GM21447 (cell line): ENCODE data around the gene RNU6-1.

ENCODE experiments used
- ATAC-seq: cut with Tn5 transposase; IDR thresholded peaks from one replicate; pipeline ENCODE4 v1.9.1; 2021; ENCODE audit not compliant: unreplicated experiment

The RNU6-1 gene

DNA sequence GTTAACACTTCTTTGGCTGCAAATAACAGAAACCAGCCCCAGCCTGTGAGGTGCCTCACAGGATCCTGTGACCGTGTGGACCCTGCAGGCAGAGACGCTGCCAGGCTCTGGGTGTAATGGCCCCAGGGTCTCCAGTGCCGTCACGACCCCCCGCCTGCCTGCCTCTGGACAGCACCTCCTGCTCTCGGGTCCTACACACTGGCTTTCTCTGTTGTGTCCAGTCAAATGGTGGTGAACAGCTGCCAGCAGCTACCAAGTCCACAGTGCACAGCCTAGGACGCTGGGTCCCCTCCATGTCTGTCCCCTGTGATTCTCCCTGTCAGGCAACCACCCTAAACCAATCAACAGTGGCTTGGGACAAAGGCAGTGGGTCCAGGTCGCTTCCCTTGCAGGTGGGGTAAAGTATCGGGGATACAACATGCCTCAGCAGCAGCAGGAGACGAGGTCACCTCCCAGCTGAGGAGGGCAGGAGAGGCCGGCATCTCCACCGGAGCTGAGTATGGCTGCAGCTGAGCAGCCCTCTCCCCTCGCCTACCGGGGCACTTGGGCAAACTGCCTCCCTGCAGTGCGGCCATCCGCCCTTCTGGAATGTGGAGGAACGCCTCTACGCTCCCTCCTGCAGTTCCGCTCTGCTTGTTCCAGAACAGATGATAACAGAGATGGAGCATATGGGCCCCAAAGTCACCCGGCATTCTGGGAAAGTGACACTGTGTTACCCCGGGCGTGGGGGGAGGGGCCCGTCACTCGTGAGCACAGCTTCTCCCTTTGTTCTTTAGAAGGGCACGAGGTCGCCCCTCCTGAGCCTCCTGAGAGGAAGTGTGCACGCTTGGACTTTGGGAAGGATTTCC lies 35.6 kb downstream of the RNU6-1 start:
- no peak for ATAC-seq

DNA sequence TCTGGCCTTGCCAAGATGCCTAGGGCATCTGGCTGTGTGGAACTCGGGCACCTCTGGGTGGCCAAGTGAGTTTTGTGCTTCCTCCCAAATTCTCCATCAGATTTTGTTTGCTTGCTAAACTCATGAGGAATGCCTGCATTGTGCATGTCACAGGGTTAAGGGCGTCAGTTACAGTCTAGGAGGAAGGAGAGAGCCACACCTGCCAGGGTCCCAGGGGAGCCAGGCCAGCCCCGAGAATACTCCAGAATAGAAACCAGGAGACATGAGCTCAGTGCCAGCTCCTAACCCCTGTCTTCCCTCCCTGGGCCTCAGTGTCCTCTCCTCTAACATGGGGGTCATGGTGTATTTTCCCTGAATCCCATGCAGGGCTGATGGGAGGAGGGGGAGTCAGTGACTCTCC lies 36.5 kb downstream of the RNU6-1 start:
- ATAC-seq = no peak

DNA sequence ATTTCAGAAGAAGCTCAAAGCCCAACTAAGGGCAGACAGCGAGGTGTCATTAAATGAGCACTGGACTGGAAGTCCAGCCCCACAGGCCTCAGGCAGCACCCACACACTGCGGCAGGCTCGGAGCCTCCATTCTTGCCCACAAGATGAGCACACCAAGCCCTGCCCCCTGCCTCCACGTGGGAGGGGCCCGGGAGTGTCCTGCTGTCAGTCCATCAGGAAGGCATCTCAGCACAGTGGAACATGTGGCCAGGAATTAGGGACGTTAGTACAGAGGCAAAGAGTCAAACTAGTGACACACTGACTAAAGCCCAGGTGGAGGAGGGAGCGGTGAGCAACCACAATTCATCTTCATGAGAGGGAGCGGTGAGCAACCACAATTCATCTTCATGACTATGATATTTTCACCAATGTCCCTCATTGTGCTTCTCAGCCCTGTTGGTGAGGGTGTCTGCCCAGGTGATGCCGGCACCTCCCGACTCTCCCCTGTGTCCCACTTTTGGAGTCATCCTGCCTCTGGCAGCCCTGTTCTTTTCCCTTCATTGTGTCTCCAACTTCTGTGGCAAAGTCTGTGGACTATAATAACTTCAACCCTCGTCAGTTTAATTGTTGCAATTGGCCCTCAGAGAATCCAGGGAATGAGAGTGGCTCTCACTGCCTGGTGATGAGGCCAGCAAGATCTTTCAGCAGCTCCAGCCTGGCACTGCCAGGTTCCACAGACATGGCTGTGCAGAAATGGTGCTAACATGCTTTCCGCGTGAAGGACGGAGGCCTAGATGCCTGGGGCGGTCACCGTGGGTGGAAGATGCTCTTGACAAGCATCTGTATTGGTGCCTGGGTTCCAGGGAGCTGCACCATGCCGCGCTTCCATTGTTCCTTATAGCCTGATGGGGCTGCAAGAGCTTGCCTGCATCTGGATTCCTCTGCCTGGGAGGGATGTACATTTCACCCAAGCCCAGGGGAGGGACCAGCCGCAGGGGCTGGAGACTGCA lies 37.6 kb downstream of the RNU6-1 start:
- no peak for ATAC-seq

DNA sequence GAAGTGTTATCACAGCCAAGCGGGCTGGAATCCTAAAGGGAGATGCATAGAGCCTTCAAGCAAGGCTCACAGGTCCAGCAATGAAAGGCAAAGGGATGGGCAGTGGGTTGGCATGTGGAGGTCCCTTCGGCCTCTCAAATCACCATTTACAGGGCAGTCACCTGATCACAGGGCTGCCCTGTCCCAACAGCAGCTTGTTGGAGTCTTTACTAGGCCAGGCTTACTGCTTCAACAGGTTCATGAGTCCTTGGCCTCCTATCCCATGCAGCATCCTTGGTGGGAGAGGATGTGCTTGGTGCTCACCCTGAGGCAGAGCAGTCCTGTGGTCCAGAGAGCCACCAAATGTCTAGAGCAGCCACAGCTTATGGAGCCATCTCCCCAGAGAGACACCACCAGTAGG lies 38.7 kb downstream of the RNU6-1 start:
- ATAC-seq = no peak

DNA sequence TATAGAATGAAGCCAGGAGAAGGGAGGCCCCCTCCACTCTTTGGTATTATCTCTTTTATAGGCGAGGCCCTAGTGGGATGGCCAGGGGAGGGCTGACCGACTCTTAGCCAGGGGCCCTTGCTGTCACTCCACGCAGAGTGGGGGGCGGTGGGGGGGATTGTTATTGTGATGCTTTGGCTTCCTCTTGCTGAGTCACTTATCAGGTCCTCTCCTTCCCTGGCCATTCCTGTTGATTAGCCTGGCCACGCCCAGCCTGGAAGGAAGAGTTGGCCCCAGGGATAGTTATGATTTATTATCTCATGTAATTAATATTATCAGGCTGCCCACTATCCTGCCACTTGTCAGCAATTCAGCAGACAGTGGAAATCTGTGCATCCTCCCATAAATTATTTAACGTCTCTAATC lies 40.0 kb downstream of the RNU6-1 start:
- no peak for ATAC-seq

DNA sequence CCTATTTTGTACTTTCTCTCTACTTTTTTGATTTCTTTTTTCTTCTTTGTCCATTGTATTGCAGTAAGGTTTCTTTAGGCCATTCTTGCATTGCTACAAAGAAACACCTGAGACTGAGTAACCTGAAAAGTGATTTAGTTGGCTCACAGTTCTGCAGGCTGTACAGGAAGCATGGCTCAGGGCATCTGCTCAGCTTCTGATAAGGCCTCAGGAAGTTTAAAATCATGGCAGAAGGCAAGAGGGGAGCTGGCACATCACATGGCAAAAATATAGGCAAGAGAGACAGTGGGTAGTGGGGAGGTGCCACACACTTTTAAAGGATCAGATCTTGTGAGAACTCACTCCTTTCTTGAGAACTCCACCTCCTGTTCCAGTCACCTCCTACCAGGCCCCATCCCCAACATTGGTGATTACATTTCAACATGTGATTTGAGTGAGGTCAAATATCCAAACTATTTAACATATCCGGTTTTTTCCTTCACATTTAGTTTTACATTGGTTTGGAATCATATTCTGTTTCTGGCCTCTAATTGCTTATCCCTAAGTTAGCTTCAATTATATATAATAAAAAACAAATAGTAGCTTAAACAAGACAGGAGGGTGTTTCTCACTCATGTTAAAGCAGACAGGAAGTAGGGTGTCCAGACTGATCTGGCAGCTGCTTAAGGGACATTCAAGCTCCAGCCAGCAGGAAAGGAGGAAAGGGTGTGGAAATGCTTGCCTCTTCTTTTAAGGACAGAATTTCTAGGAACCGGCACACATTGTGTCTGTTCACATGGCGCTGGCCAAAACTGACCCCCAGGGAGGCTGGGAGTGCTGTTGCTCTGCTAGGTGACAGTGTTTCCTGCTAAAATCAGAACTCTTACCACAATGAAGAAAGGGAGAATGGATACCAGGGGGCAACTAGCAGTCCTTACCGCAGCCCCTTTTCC lies 43.4 kb downstream of the RNU6-1 start:
- no peak for ATAC-seq

DNA sequence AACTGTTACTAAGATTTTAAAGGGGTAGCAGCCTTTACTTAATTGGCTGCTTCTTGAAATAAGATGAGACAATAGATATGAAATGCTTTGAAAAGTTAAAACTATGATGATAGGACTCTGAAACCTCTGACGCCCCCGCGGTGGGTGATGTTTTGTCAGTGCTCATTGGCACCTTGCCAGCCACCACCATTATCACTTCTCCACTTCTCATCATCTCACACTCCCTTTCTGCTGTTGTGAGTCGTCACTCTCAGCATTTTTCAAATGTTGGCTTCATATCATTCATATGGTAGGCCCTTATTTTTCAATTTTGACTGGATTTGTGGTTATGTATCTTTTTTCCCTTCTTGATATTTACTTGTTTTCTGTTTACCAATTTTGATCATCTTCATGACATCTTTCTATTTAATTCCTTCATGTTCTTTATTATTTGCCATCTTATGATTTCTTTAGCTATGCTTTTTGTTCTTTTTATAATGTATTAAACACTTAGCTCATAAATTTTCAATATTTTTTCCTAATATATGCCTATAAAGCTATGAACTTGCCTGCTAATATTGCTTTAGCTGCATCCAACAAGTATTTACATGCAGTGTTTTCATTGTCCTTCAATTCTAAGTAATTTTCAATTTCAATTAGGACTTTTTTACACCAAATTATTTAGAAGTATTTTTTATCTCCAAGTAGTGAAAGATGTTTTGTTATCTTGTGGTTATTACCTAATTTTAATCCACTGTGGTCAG lies 44.8 kb downstream of the RNU6-1 start:
- no peak for ATAC-seq

DNA sequence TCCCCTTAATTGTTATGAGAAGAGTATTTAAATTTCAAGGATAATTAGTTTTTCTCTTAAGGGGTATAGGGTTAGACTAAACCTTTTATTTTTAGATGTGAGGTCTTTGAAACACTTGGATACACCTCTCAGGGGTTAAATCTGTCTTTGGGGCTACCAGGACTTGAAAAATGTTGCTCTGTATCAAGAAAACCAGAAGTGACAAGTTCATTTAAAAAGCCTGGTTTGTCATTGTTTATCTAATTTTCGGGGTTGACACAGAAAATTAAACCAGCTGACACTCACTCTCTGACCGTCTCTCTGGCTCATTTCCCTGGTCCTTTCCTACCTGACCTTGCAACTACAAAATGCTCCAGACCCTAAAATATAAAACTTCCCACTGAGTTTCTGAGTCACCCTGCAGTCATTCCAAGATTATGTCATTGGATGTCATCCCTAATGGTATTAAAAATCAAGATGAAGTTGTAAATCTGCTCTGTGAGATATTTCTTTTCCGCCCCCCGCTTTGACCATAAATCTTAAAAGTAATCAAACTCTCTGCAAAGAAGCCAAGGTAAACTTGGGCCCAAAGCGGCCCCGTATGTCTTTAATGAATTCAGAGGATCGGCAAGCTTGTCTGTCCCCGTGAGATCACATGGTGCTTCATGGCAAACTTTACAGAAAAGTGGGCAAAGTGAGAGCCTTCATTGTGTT lies 47.4 kb downstream of the RNU6-1 start:
- ATAC-seq = no peak

DNA sequence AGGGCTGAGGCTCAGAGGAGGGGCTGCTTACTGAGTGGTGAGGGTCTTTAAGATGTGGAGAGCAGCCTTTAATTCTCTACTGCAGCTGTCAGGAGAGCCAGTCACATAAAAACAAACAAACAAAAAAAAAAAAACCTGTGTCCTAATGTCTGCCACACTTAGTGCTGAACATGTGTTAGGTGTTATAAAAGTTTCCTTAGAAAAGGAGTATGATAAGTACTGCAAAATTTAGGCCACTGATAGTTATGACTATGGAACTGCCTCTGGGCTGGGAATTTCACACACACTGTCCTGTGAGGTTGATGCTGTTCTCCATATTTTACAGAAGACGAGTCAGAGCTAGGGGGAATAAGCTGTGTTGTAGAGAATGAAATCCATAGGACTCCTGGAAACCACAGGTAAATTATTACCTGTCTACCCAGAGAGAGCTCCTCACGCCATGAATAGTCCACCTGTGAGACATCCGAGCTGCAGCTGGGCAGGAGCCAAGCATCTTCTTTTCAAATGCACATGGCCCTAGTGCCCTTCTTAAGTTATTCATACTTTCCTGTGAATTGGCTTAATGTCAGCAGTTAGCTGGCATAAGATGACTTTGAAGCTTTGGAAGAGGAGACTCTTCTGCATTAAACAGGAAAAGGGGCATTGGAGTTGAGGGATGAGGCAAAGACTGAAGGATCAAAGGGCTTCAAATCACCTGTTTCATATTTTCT lies 49.1 kb downstream of the RNU6-1 start:
- ATAC-seq = no peak
